Ectodermal cell (in vitro differentiated cells): Measurements from ENCODE around the gene VEGFA.

Experiments
- H3K27ac ChIP-seq: 2 replicates; pipeline ENCODE4 v1.7.0; 2013; ENCODE audit warnings: mild to moderate bottlenecking, low read depth, low read length; ENCODE audit not compliant: insufficient read depth, poor library complexity, severe bottlenecking
- H3K27me3 ChIP-seq: 2 replicates; pipeline ENCODE4 v1.7.0; 2013; ENCODE audit warnings: mild to moderate bottlenecking, low read length; ENCODE audit not compliant: insufficient read depth, control insufficient read depth, poor library complexity, severe bottlenecking
- H3K36me3 ChIP-seq: one replicate; pipeline ENCODE4 v1.7.0; 2013; ENCODE audit warnings: low read length; ENCODE audit not compliant: control insufficient read depth, insufficient read depth
- H3K4me1 ChIP-seq: one replicate; pipeline ENCODE4 v1.7.0; 2013; ENCODE audit warnings: low read length; ENCODE audit not compliant: control insufficient read depth, insufficient read depth
- H3K4me3 ChIP-seq: 2 replicates; pipeline ENCODE4 v1.7.0; 2013; ENCODE audit warnings: low read depth, low read length, control low read depth; ENCODE audit not compliant: insufficient read depth
- H3K9me3 ChIP-seq: 2 replicates; pipeline ENCODE4 v1.7.0; 2013; ENCODE audit warnings: mild to moderate bottlenecking, low read length, moderate library complexity; ENCODE audit not compliant: control insufficient read depth
- WGBS, 2 experiments: methylation state at CpG; one replicate each; pipeline ENCODE4 v1.1.7; 2013; ENCODE audit warnings: missing lambda C conversion rate in 2 of 2; 5-methylcytosine and 5-hydroxymethylcytosine counted together

Gene VEGFA

GRCh38 chr6:43779852-43780236 lies 9.8 kb downstream of the VEGFA start:
- Histone ChIP-seq H3K9me3 (no peaks in the 10 kb centered on the region), H3K27ac (no peak overlapping the region), H3K4me1 (peaks cover 9% of the 10 kb centered on the region), H3K27me3 (no peaks in the 10 kb centered on the region), H3K36me3 (peaks cover 29% of the 10 kb centered on the region), H3K4me3 (no peak overlapping the region)
- WGBS, 2 experiments = 89 to 92% methylated on average over 7 to 8 of the region's 8 CpGs

GRCh38 chr6:43780293-43780692 lies 10.3 kb downstream of the VEGFA start:
- H3K36me3 ChIP-seq = peaks cover 34% of the 10 kb centered on the region
- no peaks in the 10 kb centered on the region for H3K27me3 ChIP-seq
- H3K9me3 ChIP-seq = no peaks in the 10 kb centered on the region
- WGBS, 2 experiments = 96 to 97% methylated on average over 13 of the region's 13 CpGs
- no peak overlapping the region for H3K27ac ChIP-seq
- peaks cover 5% of the 10 kb centered on the region for H3K4me1 ChIP-seq
- no peak overlapping the region for H3K4me3 ChIP-seq

GRCh38 chr6:43780941-43781928 lies 11.2 kb downstream of the VEGFA start:
- WGBS, 2 experiments = 91% methylated on average over 24 of the region's 24 CpGs

GRCh38 chr6:43781941-43782704 lies 12.1 kb downstream of the VEGFA start:
- WGBS, 2 experiments = 92 to 95% methylated on average over 20 of the region's 20 CpGs
- peaks cover 36% of the 10 kb centered on the region for H3K36me3 ChIP-seq
- no peaks in the 10 kb centered on the region for H3K4me1 ChIP-seq

More at GRCh38 chr6:43780941-43781928, 11.2 kb downstream of the VEGFA start:
- Histone ChIP-seq H3K27ac (no peak overlapping the region), H3K36me3 (peaks cover 36% of the 10 kb centered on the region), H3K27me3 (no peaks in the 10 kb centered on the region), H3K4me3 (no peak overlapping the region), H3K4me1 (no peaks in the 10 kb centered on the region), H3K9me3 (no peaks in the 10 kb centered on the region)

GRCh38 chr6:43782764-43783513 lies 12.9 kb downstream of the VEGFA start:
- H3K9me3 ChIP-seq = no peaks in the 10 kb centered on the region
- WGBS, 2 experiments = 94 to 96% methylated on average over 11 of the region's 11 CpGs
- H3K4me3 ChIP-seq = no peak overlapping the region
- H3K4me1 ChIP-seq = no peaks in the 10 kb centered on the region
- H3K36me3 ChIP-seq = peaks cover 31% of the 10 kb centered on the region
- no peak overlapping the region for H3K27ac ChIP-seq
- no peaks in the 10 kb centered on the region for H3K27me3 ChIP-seq

More at GRCh38 chr6:43781941-43782704, 12.1 kb downstream of the VEGFA start:
- Histone ChIP-seq H3K9me3 (no peaks in the 10 kb centered on the region), H3K27ac (no peak overlapping the region), H3K27me3 (no peaks in the 10 kb centered on the region), H3K4me3 (no peak overlapping the region)

GRCh38 chr6:43784049-43784855 lies 14.2 kb downstream of the VEGFA start:
- WGBS, 2 experiments = 94% methylated on average over 25 to 26 of the region's 26 CpGs
- Histone ChIP-seq H3K36me3 (peaks cover 23% of the 10 kb centered on the region), H3K27ac (no peak overlapping the region), H3K4me1 (no peaks in the 10 kb centered on the region), H3K27me3 (no peaks in the 10 kb centered on the region), H3K4me3 (no peak overlapping the region), H3K9me3 (no peaks in the 10 kb centered on the region)

GRCh38 chr6:43785220-43785752 lies 15.3 kb downstream of the VEGFA start:
- Histone ChIP-seq H3K27me3 (no peaks in the 10 kb centered on the region), H3K9me3 (no peaks in the 10 kb centered on the region), H3K27ac (no peak overlapping the region), H3K36me3 (peaks cover 23% of the 10 kb centered on the region), H3K4me3 (no peak overlapping the region), H3K4me1 (no peaks in the 10 kb centered on the region)
- 91 to 94% methylated on average over 12 of the region's 14 CpGs for WGBS, 2 experiments

GRCh38 chr6:43785904-43786303 lies 15.9 kb downstream of the VEGFA start:
- no peaks in the 10 kb centered on the region for H3K4me1 ChIP-seq
- 92 to 94% methylated on average over 2 of the region's 3 CpGs for WGBS, 2 experiments
- H3K4me3 ChIP-seq = no peak overlapping the region
- no peaks in the 10 kb centered on the region for H3K27me3 ChIP-seq
- no peaks in the 10 kb centered on the region for H3K9me3 ChIP-seq
- H3K27ac ChIP-seq = no peak overlapping the region
- peaks cover 18% of the 10 kb centered on the region for H3K36me3 ChIP-seq

GRCh38 chr6:43786664-43787329 lies 16.8 kb downstream of the VEGFA start:
- no peaks in the 10 kb centered on the region for H3K9me3 ChIP-seq
- H3K4me3 ChIP-seq = no peak overlapping the region
- WGBS, 2 experiments = 83 to 88% methylated on average over 1 of the region's 1 CpG
- H3K27ac ChIP-seq = no peak overlapping the region
- no peaks in the 10 kb centered on the region for H3K4me1 ChIP-seq
- no peaks in the 10 kb centered on the region for H3K27me3 ChIP-seq
- H3K36me3 ChIP-seq = peaks cover 16% of the 10 kb centered on the region
